Cortex of kidney (tissue), 1 donor: ENCODE measurements around the gene TBRG4.

Experiments used
- DNase-seq: peaks from one replicate; lab custom pipeline; 2025; lab: John Stamatoyannopoulos, UW

Gene TBRG4

GRCh38 chr7:45143616-45144015 is 32.1 kb upstream of the TBRG4 start:
- DNase-seq: no peak

DNA sequence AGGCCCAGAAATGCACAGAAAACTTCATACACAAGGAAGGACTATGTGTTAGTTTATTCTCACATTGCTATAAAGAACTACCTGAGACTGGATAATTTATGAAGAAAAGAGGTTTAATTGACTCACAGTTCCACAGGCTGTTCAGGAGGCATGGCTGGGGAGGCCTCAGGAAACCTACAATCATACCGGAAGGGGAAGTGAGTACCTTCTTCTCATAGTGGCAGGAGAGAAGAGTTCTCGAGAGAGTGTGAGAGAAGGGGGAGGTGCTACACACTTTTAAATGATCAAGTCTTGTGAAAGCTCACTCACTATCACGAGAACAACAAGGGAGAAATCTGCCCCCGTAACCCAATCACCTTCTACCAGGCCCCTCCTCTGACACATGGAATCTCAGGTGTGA is 29.3 kb upstream of the TBRG4 start:
- DNase-seq: no peak

- no peak for DNase-seq
These were observed 27.2 kb upstream of the TBRG4 start for GRCh38 chr7:45138433-45139267.

DNA sequence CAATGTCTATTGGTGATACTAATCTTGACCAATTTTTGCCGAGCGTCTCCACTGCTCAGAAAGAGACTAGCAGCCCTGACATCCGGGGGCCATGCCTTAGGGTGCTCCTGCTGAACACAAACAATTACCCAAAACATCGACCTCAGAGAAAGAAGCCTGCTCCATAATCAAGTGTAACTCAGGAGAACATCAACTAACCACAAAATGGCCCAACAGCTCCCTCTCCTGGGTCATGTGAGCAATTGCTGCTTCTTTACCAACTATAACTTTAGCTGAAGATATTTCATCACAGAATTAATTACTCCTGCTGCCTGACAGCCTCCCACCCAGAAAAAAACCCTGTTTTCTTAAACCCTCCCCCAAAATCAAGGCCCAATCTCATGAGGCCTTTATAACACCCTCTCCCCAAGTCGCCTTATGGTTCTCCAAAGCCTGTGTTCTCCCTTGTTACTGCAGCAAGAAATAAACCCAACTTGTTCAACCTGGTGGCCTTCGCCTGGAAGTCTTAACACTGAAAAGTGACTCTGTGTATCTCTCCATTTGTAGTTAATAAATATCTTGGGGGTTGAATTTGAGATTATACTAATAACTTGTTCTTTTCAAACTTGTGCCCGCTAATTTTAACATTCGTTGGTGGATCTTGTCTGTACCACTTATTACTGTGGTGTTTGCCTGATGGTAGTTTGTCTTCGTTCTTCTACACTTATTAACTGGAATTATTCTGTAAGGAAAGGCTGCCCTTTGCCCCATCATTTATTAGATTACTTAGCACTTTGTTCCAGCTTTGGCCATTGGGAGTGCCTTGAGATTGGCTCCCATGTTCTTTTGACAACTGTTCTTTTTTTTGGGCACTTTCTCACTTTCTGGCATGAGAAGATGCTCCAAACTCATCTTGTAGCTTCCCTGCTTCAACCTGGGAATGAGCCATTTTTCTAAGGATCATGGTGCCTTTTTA is 24.9 kb upstream of the TBRG4 start:
- DNase-seq: no peak

DNA sequence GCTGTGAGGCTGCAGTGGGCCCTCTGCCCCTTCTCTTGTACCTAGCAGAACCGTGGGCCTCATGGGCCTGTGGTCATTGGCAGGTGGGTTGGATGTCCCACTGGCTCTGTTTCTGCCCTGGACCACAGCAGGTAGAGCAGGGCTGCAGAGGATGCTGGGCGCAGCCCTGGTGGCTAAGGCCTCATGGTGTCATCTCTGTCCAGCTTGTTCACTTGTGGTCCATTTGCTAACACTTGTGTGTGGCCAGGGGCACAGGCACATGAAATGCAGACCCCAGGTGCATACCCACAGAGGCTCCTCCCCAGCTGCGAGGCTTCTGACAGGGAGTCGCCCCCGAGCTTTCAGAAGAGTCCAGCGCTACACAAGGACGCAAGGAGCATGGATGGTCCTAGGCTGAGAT is 22.4 kb upstream of the TBRG4 start:
- DNase-seq: no peak

- no peak for DNase-seq
These were observed 21.9 kb upstream of the TBRG4 start for GRCh38 chr7:45133352-45133751.

GRCh38 chr7:45132708-45133320 is 21.3 kb upstream of the TBRG4 start:
- no peak for DNase-seq

- no peak for DNase-seq
These were observed 20.4 kb upstream of the TBRG4 start for GRCh38 chr7:45131891-45132290.

DNA sequence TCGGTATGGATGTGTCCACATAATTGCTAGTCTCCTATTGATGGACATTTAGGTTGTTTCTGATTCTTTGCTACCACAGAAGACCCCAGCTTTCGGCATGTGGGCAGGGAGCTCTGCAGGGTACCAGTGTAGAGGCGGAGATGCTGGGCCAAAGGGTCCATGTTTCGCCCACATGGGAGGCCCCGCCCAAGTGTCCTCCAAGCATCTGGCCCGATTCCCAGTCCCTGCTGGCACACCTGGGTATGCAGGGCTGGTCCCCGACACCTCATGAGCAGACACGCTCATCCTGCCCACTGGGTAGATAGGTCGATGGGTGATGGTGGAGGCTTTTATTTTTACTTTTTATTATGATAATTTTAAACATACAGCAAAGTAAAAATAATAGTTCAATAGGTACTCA is 19.4 kb upstream of the TBRG4 start:
- no peak for DNase-seq

GRCh38 chr7:45129906-45130305 is 18.4 kb upstream of the TBRG4 start:
- no peak for DNase-seq

DNA sequence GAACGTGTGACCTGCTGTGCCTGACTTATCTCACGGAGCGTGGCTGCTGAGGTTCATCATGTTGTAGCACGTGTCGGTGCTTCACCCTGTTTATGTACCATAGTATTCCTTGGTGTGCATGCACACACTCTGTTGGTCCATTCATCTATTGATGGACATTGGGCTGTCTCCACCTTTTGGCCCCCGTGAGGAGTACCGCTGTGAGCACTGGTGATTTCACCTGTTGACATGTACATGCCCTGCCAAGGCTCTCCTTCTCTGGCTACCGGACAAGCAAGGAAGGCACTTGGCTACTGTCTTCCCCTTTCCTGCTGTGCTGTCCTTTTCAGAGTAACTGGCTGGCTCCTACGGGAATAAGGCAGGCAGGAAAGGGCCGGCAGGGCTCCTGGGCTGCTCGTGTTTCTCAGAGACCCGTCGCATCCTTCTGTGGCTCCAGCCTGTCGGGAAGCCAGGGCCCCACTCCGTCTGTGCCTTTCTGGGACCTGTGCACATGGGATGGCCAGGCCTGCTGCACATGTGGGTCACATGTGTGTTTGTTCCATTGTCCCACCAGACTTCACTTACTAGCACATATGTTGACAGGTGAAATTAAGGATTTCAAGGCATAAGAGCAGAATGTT is 17.8 kb upstream of the TBRG4 start:
- DNase-seq: no peak

- no peak for DNase-seq
These were observed 15.4 kb upstream of the TBRG4 start for GRCh38 chr7:45126920-45127319.

- no peak for DNase-seq
These were observed 14.7 kb upstream of the TBRG4 start for GRCh38 chr7:45126201-45126600.

- DNase-seq: no peak
These were observed 13.9 kb upstream of the TBRG4 start for GRCh38 chr7:45125193-45125904.

DNA sequence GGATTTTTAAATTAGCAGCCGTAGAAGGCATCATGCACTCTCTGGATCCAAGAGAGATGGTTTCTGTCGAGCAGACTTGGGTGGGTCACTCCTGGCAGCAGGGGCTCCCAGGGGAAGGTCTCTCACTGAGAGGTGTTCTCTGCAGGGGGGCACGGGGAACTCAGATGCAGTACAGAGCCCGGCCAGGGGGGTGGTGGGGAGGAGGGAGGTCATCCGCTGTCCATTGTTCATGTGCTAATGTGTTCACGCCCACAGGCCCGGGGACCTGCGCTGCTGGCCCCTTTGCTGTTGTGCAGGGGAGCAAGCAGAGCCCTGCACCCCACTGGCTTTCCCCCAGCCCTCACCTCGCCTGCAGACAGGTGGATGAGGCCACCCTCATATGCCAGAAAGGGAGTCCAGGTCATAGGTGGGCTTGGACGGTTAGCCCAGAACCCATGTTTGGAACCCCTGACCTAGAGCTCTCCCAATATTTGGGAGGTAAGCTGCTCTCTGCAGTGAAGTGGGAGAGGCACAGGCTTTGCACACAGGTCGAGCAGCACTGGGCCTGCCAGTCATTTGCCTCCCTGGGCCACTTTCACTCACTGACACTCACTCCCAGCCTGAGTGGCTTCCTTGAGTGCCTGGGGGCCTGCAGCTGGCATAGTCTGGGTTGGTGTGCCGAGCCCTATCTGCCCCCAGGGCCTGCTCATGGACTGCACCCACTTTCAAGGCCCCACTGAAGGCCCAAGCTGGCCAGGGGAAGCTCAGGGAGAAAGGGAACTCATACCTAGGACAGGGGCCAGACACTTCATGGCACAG is 12.6 kb upstream of the TBRG4 start:
- DNase-seq: no peak

- DNase-seq: no peak
These were observed 11.7 kb upstream of the TBRG4 start for GRCh38 chr7:45122975-45123860.

DNA sequence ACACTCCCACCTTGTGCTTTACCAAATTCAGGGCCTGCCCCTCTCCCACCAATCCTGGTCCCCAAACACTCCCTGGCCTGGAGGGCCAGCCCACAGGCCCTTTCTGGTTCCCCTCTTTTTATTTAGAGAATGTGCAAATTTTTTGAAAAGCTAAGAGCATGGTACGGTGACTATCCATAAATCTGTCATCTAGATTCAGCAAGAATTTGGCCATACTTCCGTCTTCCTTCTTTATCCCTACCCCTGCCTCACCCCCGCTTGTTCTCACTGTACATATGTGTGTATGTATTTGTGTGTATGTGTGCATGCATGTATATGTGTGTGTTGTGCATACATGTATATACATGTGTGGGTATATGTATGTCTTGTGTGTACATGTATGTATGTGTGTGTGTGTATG is 8.1 kb upstream of the TBRG4 start:
- no peak for DNase-seq

DNA sequence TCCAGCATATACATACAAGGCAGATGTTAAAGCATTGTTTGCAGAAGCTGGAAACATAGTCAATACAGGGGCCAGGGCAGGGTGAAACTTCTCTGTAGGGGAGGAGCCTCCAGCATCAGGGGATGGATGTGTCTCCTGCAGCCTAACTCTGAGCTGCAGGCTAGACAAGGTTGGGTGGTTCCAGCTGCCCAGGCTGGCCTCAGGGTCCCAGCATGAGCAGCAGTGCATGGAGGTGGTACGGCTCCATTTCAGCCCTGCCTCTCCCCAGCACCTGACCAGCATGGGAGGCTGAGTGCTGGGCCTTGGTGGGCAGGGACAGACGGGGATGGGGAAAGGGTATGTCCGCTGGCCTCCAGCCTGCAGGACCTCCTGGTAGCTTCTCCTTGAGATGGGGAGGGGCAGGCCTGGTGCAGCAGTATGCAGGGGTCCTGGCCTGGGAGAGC is 7.4 kb upstream of the TBRG4 start:
- no peak for DNase-seq

DNA sequence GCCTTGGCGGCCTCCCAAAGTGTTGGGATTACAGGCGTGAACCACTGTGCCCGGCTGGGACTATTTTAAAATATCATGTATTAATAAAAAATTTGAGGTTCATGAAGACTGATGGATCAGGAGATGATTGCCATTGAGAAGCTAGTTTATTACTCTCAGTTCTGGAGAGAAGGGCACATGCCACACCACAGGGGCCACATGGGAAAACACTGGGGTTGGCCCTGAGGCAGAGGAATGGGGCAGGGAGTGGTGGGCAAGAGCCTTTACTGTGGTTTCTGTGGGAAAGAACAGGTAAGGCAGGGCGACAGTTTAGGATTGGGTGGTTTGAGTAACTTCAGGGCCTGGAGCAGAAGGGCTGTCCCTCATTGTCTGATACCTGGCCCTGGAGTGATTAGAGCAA is 6.8 kb upstream of the TBRG4 start:
- no peak for DNase-seq

GRCh38 chr7:45117582-45117981 is 6.1 kb upstream of the TBRG4 start:
- DNase-seq: no peak
